Measurements from ENCODE around the gene ANOS1. TPM values are rescaled to one million over a fixed set of nuclear protein-coding genes. Genes with fewer than 3 reads are reported as not detected.
A peak's percentile ranks its signal among the peaks of the same experiment; 100 is the strongest.

ANOS1 gene
- total RNA-seq, 1 experiment from 2014 or later: 54.9 TPM

DNA sequence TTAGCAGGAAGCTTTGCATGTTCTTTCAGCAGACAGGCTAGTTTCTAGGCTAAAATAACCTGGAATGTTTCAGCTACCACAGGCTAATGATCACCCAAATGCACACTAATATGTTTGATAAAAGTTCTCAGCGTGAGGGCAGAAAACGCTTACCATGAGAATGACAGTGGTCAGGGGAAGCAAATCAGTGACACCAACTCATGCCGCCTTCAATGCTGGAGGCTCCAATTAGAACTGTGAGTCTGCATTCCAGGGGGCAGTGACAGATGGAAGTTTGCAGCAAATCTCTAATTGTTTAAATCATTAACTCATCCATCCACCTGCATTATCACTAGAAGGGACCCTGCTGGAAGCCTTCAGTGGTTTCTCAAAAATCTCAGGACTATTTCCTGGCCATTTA is 43.2 kb downstream of the ANOS1 start:
- Histone ChIP-seq H2AFZ (ENCODE audit: low read length) (no peak overlapping the region), H2BK120ac (ENCODE audit: low read depth, low read length, poor library complexity, severe bottlenecking) (no peak overlapping the region), H3K79me1 (ENCODE audit: insufficient read depth, low read depth, low read length, poor library complexity, severe bottlenecking) (no peaks in the 10 kb centered on the region), H4K8ac (replicated peaks; ENCODE audit: insufficient read length, low read depth, low read length) (no peak overlapping the region), H3K18ac (ENCODE audit: insufficient read length, low read depth, low read length) (no peak overlapping the region), H3T11ph (ENCODE audit: low read length) (no peak overlapping the region), H3K9me3 (ENCODE audit: control insufficient read depth, low read depth, low read length) (no peaks in the 10 kb centered on the region), H4K20me1 (ENCODE audit: control insufficient read depth, insufficient read depth, insufficient read length) (no peaks in the 10 kb centered on the region), H3K23me2 (ENCODE audit: insufficient read length, low read depth, low read length, poor library complexity, severe bottlenecking) (no peaks in the 10 kb centered on the region), H3K27me3 (ENCODE audit: insufficient read depth, low read length) (no peaks in the 10 kb centered on the region), H4K91ac (ENCODE audit: insufficient read length, low read depth, low read length) (no peak overlapping the region), H3K79me2 (ENCODE audit: insufficient read depth, low read length) (peaks cover 2% of the 10 kb centered on the region; the same call in 1 of the 2 replicates), H2BK5ac (ENCODE audit: insufficient read length, low read length) (no peak overlapping the region), H4K5ac (ENCODE audit: insufficient read length, low read depth, low read length) (no peak overlapping the region), H2AK5ac (ENCODE audit: insufficient read length, low read length) (no peak overlapping the region), H3K27ac (ENCODE audit: insufficient read length, low read depth, low read length) (peak overlapping the region; percentile 84), H3K9ac (ENCODE audit: extremely low read depth, insufficient read length, low read length) (no peak overlapping the region), H3K23ac (ENCODE audit: insufficient read length, low read depth, low read length) (no peak overlapping the region), H3K4me1 (ENCODE audit: insufficient read depth, low read length) (peaks cover 13% of the 10 kb centered on the region), H2BK12ac (ENCODE audit: insufficient read length, low read depth, low read length) (no peak overlapping the region), H3K56ac (ENCODE audit: insufficient read length, low read depth, low read length) (no peak overlapping the region), H2BK20ac (ENCODE audit: low read depth, low read length, poor library complexity, severe bottlenecking) (no peak overlapping the region), H3K4ac (ENCODE audit: low read depth, low read length) (no peak overlapping the region), H3K4me2 (ENCODE audit: insufficient read depth, insufficient read length, low read length) (no peak overlapping the region), H2BK15ac (ENCODE audit: low read depth, low read length) (no peak overlapping the region), H3K14ac (ENCODE audit: insufficient read depth, low read length) (no peak overlapping the region)
- H3K36me3 Mint-ChIP-seq (ENCODE audit: insufficient read depth in 1 of 3, low read depth in 3 of 3): peaks cover 12 to 28% (median 23%) of the 10 kb centered on the region in 3 experiments; a peak in 6 of 7 replicates
- WGBS (ENCODE audit: extremely low coverage, insufficient read length, low lambda C conversion rate): no CpG with 5 or more reads among the region's 3 CpGs
- peak overlapping the region; percentile 92 to 99 (median 99) for H3K27ac Mint-ChIP-seq
- no peaks in the 10 kb centered on the region for H3K27me3 Mint-ChIP-seq (ENCODE audit: low read depth)
- DNase-seq: peak; percentile 80
- 0 out of 5 replicates have a peak overlapping the region, but pooled peaks have one; percentile 4 to 33 for H3K4me3 Mint-ChIP-seq
- no peaks in the 10 kb centered on the region; a peak in 1 of 5 replicates for H3K9me3 Mint-ChIP-seq
- TF ChIP-seq CTCF (conservative IDR thresholded peaks at IDR 0.05): no peak
- peaks cover 76 to 78% of the 10 kb centered on the region in 2 experiments for H3K4me1 Mint-ChIP-seq
